Measurements from ENCODE around the gene ZBTB47.

The ZBTB47 gene

DNA sequence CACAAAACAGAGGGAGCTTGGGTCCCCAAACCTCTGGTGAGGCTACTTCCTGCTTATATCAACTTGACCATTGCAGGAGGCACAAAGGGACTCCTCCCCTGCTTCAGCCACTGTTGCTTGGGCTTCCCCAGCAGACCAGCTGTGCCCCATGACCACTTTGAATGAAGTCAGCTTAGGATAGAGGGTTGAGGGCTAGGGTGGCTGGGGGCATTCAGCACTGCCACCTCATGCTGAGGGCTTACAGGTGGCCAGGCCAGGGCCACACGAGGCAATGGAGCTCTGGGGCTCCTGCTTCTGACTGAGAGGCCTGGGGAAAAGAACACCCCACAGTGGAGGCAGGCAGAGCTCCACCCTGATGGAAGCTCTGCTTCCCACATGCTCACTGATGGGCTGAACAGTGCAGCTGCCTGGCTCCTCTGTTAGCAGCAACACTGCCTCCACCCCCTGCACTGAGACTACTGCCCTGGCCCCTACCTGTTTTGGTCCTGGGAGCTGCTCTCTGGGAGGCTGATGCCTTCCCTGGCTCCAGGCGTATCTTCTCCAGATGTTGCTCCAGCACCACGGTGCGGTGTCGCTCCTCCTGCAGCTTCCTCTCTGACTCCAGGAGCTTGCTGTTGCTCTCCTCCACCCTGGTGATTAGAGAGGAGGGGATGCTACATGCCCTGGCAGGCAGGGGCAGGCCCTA, 59.3 kb downstream of the ZBTB47 start:
- Histone ChIP-seq H3K27me3 (replicated peaks; ENCODE audit: control insufficient read depth, insufficient read depth, low read length, poor library complexity, severe bottlenecking) (no peaks in the 10 kb centered on the region), H3K4me1 (ENCODE audit: control insufficient read depth, insufficient read depth, low read length, poor library complexity, severe bottlenecking) (no peaks in the 10 kb centered on the region), H3K9me3 (ENCODE audit: control insufficient read depth, low read length) (no peaks in the 10 kb centered on the region), H3K36me3 (ENCODE audit: control insufficient read depth, insufficient read depth, low read length) (no peaks in the 10 kb centered on the region), H3K27ac (ENCODE audit: insufficient read depth, low read length, poor library complexity, severe bottlenecking) (no peak overlapping the region), H3K4me3 (ENCODE audit: insufficient read depth, low read depth, low read length, poor library complexity, severe bottlenecking) (no peak overlapping the region)
- DNase-seq, result no peak

GRCh38 chr3:42713747-42714146, 60.2 kb downstream of the ZBTB47 start:
- H3K9me3 ChIP-seq (ENCODE audit: control insufficient read depth, low read length), result no peaks in the 10 kb centered on the region
- H3K36me3 ChIP-seq (ENCODE audit: control insufficient read depth, insufficient read depth, low read length), result no peaks in the 10 kb centered on the region
- no peak overlapping the region for H3K27ac ChIP-seq (ENCODE audit: insufficient read depth, low read length, poor library complexity, severe bottlenecking)
- H3K4me3 ChIP-seq (ENCODE audit: insufficient read depth, low read depth, low read length, poor library complexity, severe bottlenecking), result no peak overlapping the region
- no peak for DNase-seq
- no peaks in the 10 kb centered on the region for H3K4me1 ChIP-seq (ENCODE audit: control insufficient read depth, insufficient read depth, low read length, poor library complexity, severe bottlenecking)
- H3K27me3 ChIP-seq (replicated peaks; ENCODE audit: control insufficient read depth, insufficient read depth, low read length, poor library complexity, severe bottlenecking), result no peaks in the 10 kb centered on the region

GRCh38 chr3:42714171-42714852, 60.8 kb downstream of the ZBTB47 start:
- no peak overlapping the region for H3K27ac ChIP-seq (ENCODE audit: insufficient read depth, low read length, poor library complexity, severe bottlenecking)
- H3K27me3 ChIP-seq (replicated peaks; ENCODE audit: control insufficient read depth, insufficient read depth, low read length, poor library complexity, severe bottlenecking), result no peaks in the 10 kb centered on the region
- no peaks in the 10 kb centered on the region for H3K4me1 ChIP-seq (ENCODE audit: control insufficient read depth, insufficient read depth, low read length, poor library complexity, severe bottlenecking)
- H3K9me3 ChIP-seq (ENCODE audit: control insufficient read depth, low read length), result no peaks in the 10 kb centered on the region
- no peak for DNase-seq
- no peaks in the 10 kb centered on the region for H3K36me3 ChIP-seq (ENCODE audit: control insufficient read depth, insufficient read depth, low read length)
- no peak overlapping the region for H3K4me3 ChIP-seq (ENCODE audit: insufficient read depth, low read depth, low read length, poor library complexity, severe bottlenecking)
